Ramos (cell line): Measurements from ENCODE around the gene BCL7C.

Source experiments
- in situ Hi-C: fragments of 300-500 bp; cut with MboI; formaldehyde crosslinking; loops from one replicate; pipeline ENCODE4 v1.14.3; 2022; ENCODE audit warnings: low sequenced_read_pairs; ENCODE audit not compliant: unreplicated experiment

BCL7C gene

DNA sequence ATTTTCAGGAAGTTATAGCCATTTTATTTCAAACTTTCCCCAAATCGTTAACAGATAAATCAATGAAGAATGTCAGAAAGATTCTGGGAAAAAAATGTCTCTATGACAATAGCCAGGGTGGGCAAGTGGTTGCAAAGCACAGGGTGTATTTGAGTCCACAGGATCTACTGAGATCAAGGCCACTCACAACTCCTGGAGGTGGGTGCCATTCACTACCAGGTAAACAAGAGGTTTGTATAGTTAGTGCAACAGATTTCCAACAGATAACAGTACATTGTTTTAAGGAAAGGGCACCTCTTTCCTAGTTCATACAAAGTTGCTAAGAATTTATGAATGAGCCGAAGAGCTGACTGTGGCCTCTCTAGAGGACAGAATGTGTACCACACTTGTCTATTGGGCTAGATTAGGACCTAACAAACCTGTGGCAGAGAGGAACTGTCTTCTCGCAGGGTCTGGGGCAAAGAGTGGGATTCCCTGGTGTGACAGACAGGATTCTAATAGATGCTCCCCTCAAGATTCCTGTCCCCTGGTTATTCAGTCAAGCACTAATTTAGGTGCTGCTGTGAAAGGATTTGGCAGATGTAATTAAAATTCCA is 54.9 kb downstream of the BCL7C start:
- in situ Hi-C loops = no loop called here

GRCh38 chr16:30837904-30838303 is 56.0 kb downstream of the BCL7C start:
- in situ Hi-C loops = no loop called here
